Fibroblast of skin of abdomen (primary cell): ENCODE measurements around the gene INTS6.

Experiments
- DNase-seq: peaks from one replicate; pipeline ENCODE4 v3.0.0-alpha.2; 2013

INTS6 gene

GRCh38 chr13:51311957-51312520 lies 140.8 kb downstream of the INTS6 start:
- DNase-seq = no peak
